ENCODE measurements around the gene SLITRK2. TPM values are rescaled to one million over a fixed set of nuclear protein-coding genes. Genes with fewer than 3 reads are reported as not detected.
A peak's percentile ranks its signal among the peaks of the same experiment; 100 is the strongest.

SLITRK2 gene
- total RNA-seq, 1 donor from 2014 or later, result 16.0 TPM

DNA sequence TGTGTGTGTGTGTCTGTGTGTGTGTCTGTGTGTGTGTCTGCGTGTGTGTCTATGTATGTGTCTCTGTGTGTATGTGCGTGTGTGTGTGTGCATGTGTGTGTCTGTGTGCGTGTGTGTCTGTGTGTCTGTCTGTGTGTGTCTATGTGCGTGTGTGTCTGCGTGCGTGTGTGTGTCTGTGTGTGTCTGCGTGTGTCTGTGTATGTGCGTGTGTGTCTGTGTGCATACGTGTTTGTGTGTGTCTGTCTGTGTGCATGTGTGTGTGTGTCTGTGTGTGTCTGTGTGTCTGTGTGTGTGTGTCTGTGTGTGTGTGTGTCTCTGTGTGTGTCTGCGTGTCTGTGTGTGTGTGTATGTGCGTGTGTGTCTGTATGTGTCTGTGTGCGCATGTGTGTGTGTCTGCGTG, 35.6 kb downstream of the SLITRK2 start:
- Mint-ChIP-seq H3K4me1 (ENCODE audit: low read depth) (no peaks in the 10 kb centered on the region), H3K4me3 (ENCODE audit: low read depth) (no peak overlapping the region), H3K36me3 (ENCODE audit: insufficient read depth) (no peaks in the 10 kb centered on the region), H3K27ac (no peak overlapping the region), H3K27me3 (no peaks in the 10 kb centered on the region), H3K9me3 (ENCODE audit: low read depth) (peaks cover 10% of the 10 kb centered on the region)
- no peak for DNase-seq (ENCODE audit: low spot score, unreplicated experiment)
- TF ChIP-seq, protein P1, sequence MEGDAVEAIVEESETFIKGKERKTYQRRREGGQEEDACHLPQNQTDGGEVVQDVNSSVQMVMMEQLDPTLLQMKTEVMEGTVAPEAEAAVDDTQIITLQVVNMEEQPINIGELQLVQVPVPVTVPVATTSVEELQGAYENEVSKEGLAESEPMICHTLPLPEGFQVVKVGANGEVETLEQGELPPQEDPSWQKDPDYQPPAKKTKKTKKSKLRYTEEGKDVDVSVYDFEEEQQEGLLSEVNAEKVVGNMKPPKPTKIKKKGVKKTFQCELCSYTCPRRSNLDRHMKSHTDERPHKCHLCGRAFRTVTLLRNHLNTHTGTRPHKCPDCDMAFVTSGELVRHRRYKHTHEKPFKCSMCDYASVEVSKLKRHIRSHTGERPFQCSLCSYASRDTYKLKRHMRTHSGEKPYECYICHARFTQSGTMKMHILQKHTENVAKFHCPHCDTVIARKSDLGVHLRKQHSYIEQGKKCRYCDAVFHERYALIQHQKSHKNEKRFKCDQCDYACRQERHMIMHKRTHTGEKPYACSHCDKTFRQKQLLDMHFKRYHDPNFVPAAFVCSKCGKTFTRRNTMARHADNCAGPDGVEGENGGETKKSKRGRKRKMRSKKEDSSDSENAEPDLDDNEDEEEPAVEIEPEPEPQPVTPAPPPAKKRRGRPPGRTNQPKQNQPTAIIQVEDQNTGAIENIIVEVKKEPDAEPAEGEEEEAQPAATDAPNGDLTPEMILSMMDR (IDR thresholded peaks at IDR 0.05; ENCODE audit: unreplicated experiment), result no peak

DNA sequence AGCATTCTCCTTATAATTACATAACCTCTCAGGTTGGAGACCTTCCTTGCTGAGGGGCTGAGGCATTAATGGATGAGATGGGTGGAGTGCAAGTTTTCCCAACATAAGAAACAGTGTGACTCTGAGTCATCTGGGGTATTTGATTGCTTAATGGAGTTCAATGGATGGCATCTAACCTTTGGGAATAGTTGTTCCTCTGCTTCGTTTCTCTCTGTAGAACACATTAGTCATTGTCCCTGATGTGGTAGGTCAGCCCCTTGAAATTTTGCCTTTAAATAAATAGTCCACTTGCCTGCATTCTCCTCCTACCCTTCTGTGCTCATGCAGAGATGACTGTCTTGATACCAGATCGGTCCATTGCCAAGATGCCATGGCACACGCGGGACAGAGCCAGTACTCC, 38.6 kb downstream of the SLITRK2 start:
- Mint-ChIP-seq H3K4me1 (ENCODE audit: low read depth) (no peaks in the 10 kb centered on the region), H3K4me3 (ENCODE audit: low read depth) (no peak overlapping the region), H3K36me3 (ENCODE audit: insufficient read depth) (no peaks in the 10 kb centered on the region), H3K27ac (no peak overlapping the region), H3K27me3 (no peaks in the 10 kb centered on the region), H3K9me3 (ENCODE audit: low read depth) (peaks cover 20% of the 10 kb centered on the region)
- DNase-seq (ENCODE audit: low spot score, unreplicated experiment), result no peak
- TF ChIP-seq, protein P1 (IDR thresholded peaks at IDR 0.05; ENCODE audit: unreplicated experiment), result no peak

DNA sequence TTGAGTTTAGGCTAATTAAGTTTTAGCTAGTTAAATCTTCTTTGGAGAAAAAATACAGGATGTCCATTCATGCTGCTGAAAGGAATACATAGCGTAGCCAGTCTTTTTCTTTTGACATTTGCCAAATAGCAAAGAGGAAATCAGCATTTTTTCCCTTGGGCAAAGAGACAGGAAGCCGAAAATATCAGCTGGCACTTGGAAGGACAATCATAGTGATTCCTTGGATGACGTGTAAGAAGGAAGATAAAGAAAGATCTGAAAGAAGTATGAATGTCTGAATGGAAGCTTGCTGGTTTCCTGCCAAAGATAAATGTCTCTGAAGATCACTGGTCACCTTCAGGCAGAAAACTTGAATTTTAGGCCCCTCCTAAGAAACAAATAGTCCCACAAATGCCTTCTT, 44.2 kb downstream of the SLITRK2 start:
- no peak for DNase-seq (ENCODE audit: low spot score, unreplicated experiment)
- H3K4me3 Mint-ChIP-seq (ENCODE audit: low read depth), result no peak overlapping the region
- H3K4me1 Mint-ChIP-seq (ENCODE audit: low read depth), result peaks cover 12% of the 10 kb centered on the region
- peaks cover 38% of the 10 kb centered on the region for H3K9me3 Mint-ChIP-seq (ENCODE audit: low read depth)
- H3K27ac Mint-ChIP-seq, result no peak overlapping the region
- no peaks in the 10 kb centered on the region for H3K36me3 Mint-ChIP-seq (ENCODE audit: insufficient read depth)
- TF ChIP-seq, protein P1 (IDR thresholded peaks at IDR 0.05; ENCODE audit: unreplicated experiment), result no peak
- no peaks in the 10 kb centered on the region for H3K27me3 Mint-ChIP-seq

DNA sequence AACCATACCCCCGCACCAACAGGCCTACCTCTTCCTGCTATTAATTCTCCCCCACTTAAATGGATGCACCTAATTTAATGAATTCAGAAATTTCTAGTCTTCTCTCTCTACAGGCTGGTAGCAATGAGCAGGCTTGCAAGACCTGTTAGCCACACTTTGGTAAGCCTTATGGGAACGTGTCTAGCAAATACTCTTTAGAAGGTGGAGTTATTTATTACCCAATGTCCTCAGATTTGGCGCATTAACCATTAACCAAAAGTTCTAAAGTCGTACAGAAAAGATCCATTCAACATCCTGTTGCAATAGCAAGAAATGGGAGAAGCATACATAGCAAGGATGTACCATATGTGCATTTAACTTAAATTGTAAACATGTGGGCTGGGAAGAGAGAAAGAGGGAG, 47.5 kb downstream of the SLITRK2 start:
- no peaks in the 10 kb centered on the region for H3K36me3 Mint-ChIP-seq (ENCODE audit: insufficient read depth)
- TF ChIP-seq, protein P1 (IDR thresholded peaks at IDR 0.05; ENCODE audit: unreplicated experiment), result no peak
- DNase-seq (ENCODE audit: low spot score, unreplicated experiment), result no peak
- peak overlapping the region; percentile 14 for H3K4me3 Mint-ChIP-seq (ENCODE audit: low read depth)
- H3K27me3 Mint-ChIP-seq, result no peaks in the 10 kb centered on the region
- H3K9me3 Mint-ChIP-seq (ENCODE audit: low read depth), result peaks cover 44% of the 10 kb centered on the region
- no peak overlapping the region for H3K27ac Mint-ChIP-seq
- peaks cover 12% of the 10 kb centered on the region for H3K4me1 Mint-ChIP-seq (ENCODE audit: low read depth)

Data from progenitor cell of endocrine pancreas (in vitro differentiated cells).